Stimulated activated CD4-positive, alpha-beta T cell treated with anti-CD3 and anti-CD28 coated beads, Interleukin-4, amount 100 ng/mL, for 4 hours (primary cell): ENCODE measurements around the gene DAG1.
"Not testable (repeated sequence)": the region's sequence is repeated elsewhere in the genome, so short reads cannot be mapped to it uniquely, and the experiment has no call there.

Experiments
- DNase-seq, 2 experiments: peaks; one replicate each; pipeline ENCODE4 v3.0.0-alpha.2; 2020

Gene DAG1

DNA sequence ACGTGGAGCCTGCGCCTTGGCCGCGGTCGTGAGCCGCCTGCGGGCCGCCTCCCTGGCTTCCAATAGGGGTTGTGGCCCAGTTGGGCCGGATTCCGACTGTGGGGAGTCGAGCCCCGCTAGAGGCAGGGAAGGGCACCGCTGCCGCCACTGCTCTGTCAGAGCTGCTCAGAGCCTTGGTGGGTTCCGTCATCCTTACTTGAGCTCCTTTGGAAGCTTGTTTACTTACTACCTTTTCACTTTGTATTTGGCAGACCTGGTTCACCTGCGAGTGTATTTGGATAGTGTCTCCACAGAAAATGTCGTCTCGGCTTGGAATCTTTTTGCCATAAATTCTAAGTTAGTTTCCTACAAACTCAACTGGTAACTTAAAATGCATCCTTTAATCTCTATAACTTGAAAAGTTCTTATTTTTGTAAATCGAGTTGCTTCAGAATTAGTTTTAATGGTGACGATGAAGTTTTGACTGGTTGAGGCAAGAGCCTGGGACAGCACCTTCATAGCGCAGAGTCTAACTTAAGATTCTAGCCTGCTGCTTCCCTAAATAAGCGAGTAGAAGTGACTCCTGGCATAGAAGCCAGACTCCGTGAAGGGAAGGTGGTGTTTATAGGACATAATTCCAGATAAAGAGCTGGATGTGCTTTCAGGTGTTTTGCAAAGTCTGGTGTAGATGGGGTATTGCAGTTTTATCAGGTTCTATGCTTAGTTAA is 800 bp downstream of the DAG1 start:
- DNase-seq, result no peak

- DNase-seq, result no peak
Observed at GRCh38 chr3:49471856-49472495, 1.9 kb downstream of the DAG1 start.

DNA sequence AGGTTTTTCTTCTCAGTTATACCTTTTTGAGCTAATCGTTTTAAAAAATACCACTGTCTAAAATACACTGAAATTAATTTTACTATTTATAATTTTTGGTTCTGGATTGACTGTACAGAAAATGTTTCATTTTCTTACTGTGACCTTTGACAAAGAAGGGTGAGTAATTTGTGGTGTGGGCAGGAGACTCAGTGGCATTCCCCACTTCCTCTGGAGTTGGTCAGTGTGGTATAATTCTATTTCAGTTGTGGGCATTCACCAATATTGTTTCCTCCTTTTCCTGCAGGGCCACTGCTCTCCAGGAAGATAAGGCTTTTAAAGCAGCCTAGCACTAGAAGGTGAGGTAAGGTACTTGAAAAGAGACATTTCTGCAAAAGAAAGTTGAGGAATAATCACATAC is 6.5 kb downstream of the DAG1 start:
- no peak for DNase-seq

GRCh38 chr3:49482766-49483165 is 12.7 kb downstream of the DAG1 start:
- DNase-seq, result no peak

DNA sequence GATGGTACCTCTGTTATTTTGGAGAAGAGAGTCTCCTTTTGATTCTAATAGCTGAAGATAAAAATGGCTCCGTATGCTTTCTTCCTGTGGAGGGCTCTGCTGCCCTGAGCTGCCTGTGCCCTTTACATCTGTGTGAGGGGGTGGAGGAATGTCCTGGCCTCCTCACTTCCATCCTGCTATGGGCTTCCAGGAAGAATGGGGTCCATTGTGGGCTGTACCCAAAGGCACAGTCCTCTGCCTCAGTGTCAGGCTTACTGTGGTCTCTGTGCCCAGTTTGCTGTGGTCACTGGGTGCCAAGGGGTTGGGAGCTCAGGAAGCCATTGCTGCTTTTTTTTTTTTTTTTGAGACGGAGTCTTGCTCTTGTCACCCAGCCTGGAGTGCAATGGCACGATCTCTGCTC is 14.4 kb downstream of the DAG1 start:
- DNase-seq, result no peak

DNA sequence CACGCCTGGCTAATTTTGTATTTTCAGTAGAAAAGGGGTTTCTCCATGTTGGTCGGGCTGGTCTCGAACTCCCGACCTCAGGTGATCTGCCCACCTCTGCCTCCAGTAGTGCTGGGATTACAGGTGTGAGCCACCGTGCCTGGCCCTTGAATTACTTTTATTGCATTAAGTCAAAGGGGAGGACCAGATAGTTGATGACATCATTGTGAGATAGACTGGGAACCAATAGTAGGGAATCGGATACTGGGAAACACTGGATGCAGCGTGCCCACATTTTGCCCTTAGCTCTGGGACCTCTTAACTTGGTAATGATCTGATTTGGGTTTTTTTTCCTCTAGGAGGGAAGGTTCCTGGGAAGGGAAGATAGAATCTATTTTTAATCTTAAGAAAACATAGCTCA is 19.2 kb downstream of the DAG1 start:
- no peak for DNase-seq

- DNase-seq, result no peak
Observed at GRCh38 chr3:49492969-49493368, 22.9 kb downstream of the DAG1 start.

DNA sequence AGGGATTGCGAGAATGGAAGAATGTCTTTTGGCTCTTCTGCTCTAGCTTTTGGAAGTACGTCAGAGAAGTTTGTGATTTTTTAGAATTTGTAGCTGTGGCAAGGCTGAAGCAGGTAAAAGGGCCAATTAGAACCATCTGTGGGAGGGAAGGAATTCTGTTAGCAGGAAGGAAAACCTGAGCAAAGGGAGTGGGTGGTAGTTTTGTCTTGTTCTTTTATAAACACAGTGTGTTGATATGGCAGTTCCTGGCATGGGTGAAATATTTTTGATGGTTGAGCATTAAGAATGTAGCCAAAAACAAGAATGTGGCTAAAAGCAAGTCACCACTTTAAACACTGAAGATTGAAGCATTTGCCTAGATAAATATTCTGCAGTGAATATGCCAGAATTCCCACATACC is 23.8 kb downstream of the DAG1 start:
- DNase-seq, result no peak

GRCh38 chr3:49495023-49495422 is 25.0 kb downstream of the DAG1 start:
- DNase-seq, result no peak

GRCh38 chr3:49496845-49497244 is 26.8 kb downstream of the DAG1 start:
- DNase-seq, result not testable (repeated sequence)

DNA sequence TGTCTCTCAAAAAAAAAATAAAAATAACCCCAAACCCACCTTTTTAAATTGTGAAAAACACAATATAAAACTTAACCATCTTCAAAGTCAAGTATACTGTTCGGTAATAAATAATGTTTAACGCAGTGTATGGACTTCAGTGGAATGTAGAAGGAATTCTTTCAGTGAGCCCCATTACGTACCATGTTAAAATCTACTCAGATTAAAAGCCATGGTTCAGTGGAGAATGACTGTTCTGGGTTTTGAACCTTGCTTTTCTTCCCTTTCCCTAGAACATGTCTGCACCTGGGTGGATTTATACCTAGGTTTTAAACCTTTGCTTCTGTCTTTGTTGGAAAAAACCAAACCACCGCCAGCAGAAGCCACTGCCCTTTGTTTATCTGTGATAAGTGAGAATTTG is 27.5 kb downstream of the DAG1 start:
- no peak for DNase-seq

DNA sequence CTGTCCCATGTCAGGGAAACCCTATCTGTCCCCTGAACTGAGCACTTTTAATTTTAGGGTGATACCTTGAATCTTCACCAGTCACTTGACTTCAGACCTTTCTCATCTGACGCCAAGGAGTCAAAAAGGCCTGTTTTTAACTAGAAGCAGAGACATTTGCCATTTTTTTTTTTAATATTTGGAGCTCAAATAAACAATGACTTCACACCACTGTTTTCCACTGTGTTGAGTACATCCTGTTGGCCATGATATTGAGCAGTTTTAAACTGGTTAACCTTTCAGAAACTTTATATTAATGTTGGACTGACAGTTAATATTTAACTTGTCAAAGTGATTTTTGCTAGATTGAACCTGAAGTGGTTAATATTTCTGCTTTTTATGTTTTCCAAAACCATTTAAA is 28.2 kb downstream of the DAG1 start:
- no peak for DNase-seq

- no peak for DNase-seq
Observed at GRCh38 chr3:49498648-49499047, 28.6 kb downstream of the DAG1 start.

GRCh38 chr3:49500205-49500731 is 30.2 kb downstream of the DAG1 start:
- DNase-seq, result no peak

DNA sequence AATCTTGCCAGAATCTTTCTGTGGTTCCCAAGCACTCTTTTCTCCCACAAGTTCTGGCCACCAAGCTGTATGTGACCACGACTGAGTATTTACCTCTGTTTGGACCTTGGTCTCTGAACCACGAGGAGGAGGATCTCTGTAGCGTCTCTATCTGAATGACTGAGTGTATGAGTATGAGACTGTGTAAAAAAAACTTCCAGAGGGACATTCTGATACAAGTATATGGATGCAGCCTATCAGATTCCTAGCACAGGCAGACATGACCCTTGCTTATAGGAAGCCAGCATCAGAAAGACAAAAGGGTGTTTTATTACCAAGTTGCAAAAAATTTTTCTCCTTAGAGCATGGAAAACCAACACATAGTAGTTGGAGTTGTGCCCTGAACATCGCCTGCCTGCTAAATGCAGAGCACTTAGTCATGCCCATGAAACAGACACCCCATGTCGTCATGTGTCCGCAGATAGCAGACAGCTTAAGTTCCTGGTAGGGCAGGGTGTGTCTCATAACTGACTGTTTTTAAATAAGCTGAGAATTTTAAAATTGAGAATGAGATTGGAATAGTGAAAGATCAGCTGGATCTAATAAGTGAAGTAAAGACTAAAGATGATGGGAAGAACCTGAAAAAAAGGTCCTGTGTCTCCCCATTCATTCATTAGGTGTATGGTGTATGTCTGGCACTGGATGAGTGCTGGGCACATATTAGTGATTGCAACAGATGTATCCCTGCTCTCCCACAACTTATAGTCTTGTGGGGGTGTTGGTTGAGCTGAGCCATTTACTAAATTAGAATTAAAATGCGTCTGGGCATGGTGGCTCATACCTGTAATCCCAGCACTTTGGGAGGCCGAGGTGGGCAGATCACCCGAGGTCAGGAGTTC is 30.9 kb downstream of the DAG1 start:
- no peak for DNase-seq

DNA sequence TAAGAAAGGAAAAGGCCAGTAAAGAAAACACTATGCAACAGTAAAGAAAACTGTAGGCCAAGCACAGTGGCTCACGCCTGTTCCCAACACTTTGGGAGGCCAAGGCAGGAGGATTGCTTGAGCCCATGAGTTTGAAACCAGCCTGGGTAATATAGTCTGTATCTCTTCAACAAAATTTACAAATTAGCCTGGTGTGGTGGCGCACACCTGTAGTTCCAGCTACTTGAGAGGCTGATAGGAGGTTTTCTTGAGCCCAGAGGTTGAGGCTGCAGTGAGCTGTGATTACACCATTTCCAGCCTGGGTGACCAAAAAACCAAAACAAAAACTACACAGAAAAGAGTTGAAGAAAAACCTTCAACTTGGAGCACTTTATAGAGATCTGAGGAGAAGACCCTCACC is 31.8 kb downstream of the DAG1 start:
- no peak for DNase-seq

DNA sequence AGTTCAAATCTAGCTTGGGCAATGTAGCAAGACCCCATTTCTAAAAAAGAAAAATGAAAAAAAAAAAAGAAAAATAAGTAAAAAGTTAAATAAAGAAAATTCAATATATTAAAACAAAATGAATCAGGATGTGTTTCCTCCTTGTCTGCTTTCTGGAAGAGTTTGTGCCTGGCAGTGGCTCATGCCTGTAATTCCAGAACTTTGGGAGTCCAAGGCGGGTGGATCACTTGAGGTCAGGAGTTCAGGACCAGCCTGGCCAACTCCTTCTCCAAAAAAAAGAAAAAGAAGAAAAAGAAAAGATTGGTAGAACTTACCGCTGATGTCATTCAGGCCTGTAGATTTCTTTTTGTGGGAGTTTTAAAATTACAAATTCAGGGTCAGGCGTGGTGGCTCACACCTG is 36.8 kb downstream of the DAG1 start:
- DNase-seq, result no peak

DNA sequence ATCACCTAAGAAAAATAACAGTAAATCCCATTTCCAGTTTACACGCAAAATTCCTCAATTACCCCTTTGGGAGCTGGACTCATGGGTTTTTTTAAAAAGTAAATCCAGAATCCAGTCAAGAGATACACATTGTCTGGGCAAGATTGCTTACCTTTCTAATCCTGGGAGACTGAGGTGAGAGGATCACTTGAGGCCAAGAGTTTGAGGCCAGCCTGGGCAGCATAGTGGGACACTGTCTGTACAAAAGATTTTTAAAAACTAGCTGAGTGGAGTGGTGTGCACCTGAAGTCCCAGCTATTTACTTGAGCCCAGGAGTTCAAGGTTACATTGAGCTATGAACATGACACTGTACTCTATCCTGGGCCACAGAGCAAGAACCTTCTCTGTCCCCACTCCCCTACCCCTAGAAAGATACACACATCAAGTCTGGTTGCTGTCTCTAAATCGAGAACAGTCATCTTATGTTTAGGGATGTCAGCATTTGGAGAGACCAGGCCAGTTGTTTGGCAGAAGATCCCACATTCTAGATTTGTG is 39.0 kb downstream of the DAG1 start:
- no peak for DNase-seq

DNA sequence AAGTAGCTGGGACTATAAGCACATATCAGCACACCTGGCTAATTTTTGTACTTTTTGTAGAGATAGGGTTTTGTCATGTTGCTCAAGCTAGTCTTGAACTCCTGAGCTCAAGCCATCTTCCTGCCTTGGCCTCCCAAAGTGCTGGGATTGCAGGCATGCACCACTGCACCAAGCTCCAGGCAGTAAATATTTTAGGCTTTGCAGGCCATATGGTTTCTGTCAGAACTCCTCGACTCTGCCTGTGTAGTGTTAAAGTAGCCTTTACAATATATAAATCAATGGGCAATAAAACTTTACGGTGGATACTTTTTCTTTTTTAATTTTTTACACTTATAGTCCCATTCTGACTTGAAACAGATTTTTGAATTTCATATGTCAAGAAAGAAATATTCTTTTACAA is 41.6 kb downstream of the DAG1 start:
- DNase-seq, result no peak

GRCh38 chr3:49512781-49513355 is 42.8 kb downstream of the DAG1 start:
- no peak for DNase-seq

GRCh38 chr3:49513494-49514124 is 43.5 kb downstream of the DAG1 start:
- no peak for DNase-seq

DNA sequence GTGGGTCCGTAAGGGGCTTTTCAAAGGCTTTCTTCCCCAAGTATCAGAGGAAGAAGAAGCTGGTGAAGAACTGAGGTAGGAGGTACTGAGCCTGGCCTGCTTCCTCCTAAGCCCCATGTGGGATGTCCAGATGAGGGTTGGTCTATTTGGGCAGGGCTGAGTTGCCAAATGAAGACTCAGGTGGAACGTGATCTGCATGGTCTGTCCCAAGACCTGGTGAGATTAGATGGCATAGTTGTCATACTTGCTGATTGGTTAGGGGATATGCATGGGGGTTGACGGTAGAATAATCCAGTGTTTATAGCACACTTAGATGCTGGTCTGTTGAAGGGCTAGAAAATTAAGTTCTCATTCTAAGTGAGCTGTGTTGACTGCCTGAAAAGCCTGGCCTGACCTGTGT is 47.9 kb downstream of the DAG1 start:
- no peak for DNase-seq

- no peak for DNase-seq
Observed at GRCh38 chr3:49518441-49518840, 48.4 kb downstream of the DAG1 start.
